HCT116 (cell line): ENCODE results near the gene OPN4. TPM values are rescaled to one million over a fixed set of nuclear protein-coding genes. Genes with fewer than 3 reads are reported as not detected.

Source experiments
- ATAC-seq: fragments of 200-7000 bp; cut with Tn5 transposase; 2 replicates; pipeline ENCODE4 v1.9.1; 2020; ENCODE audit warnings: mild to moderate bottlenecking, moderate library complexity
- BruUV-seq: library from RNA; stranded (reverse); fragments of 400-500 nt; replicated peaks from 2 replicates; lab custom pipeline; 2021; lab: Mats Ljungman, UMichigan
- CTCF ChIA-PET: fragments of 300-600 bp; sonication (Branson Sonifier 250); formaldehyde crosslinking; loops from one replicate; lab custom pipeline; 2021; ENCODE audit warnings: antibody characterized with exemption; lab: Charles Lee
- POLR2A ChIA-PET: fragments of 300-600, 350-600 bp; sonication (Branson Sonifier 250); formaldehyde crosslinking; loops from one replicate; lab custom pipeline; 2021; ENCODE audit warnings: antibody characterized with exemption; lab: Charles Lee
- RAD21 ChIA-PET, 2 experiments: fragments of 300-600 bp; sonication (Branson Sonifier 250); formaldehyde crosslinking; loops; one replicate each; lab custom pipeline; 2023; ENCODE audit warnings: low total read pairs in 2 of 2; ENCODE audit not compliant: uncharacterized antibody in 2 of 2, unreplicated experiment in 2 of 2, low non-redundant PET in 1 of 2; lab: Charles Lee
- DNase-seq: peaks from one replicate; pipeline ENCODE4 v3.0.0-alpha.2; 2010; ENCODE audit warnings: low read depth, low spot score
- H2AFZ ChIP-seq: fragments of 200-600 bp; shearing (Covaris generic), sonication (generic); 2 replicates; pipeline ENCODE4 v1.6.1; 2017; ENCODE audit warnings: low read depth, mixed run types, mixed read lengths, antibody characterized with exemption, low read length; ENCODE audit not compliant: poor library complexity, severe bottlenecking
- H3K27ac ChIP-seq: 2 replicates; pipeline ENCODE4 v1.5.1; 2012; ENCODE audit warnings: low read depth, low read length
- H3K27me3 ChIP-seq: fragments of 200-600 bp; sonication (generic); 2 replicates; pipeline ENCODE4 v1.6.1; 2016; ENCODE audit warnings: mixed run types, low read length, mixed read lengths; ENCODE audit not compliant: insufficient read depth
- H3K36me3 ChIP-seq, 2 experiments: fragments of 200-500 bp in 1 of 2; fragments of 200-600 bp in 1 of 2; sonication (Bioruptor generic) in 1 of 2; sonication (generic) in 1 of 2; 2 replicates each; pipeline versions ENCODE4 v1.5.1 to v1.6.1; 2014 to 2016; ENCODE audit warnings: low read length in 2 of 2, inconsistent platforms in 1 of 2, mixed read lengths in 1 of 2, mixed run types in 1 of 2; ENCODE audit not compliant: insufficient read depth in 2 of 2, control insufficient read depth in 1 of 2
- H3K4me1 ChIP-seq, 2 experiments: fragments of 200-600 bp in 1 of 2; sonication (generic) in 1 of 2; 2 replicates each; pipeline versions ENCODE4 v1.5.1 to v1.6.1; 2012 to 2017; ENCODE audit warnings: low read length in 2 of 2, inconsistent platforms in 1 of 2, mild to moderate bottlenecking in 1 of 2, mixed read lengths in 1 of 2, mixed run types in 1 of 2, moderate library complexity in 1 of 2; ENCODE audit not compliant: insufficient read depth in 2 of 2, control insufficient read depth in 1 of 2
- H3K4me2 ChIP-seq: fragments of 200-600 bp; sonication (generic); 2 replicates; pipeline ENCODE4 v1.6.1; 2017; ENCODE audit warnings: mixed run types, low read length, mixed read lengths
- H3K4me3 ChIP-seq, 2 experiments: fragments of 200-600 bp in 1 of 2; sonication (generic) in 1 of 2; replicated peaks in 1 of 2; 2 replicates each; pipeline ENCODE4 v1.5.1; 2011 to 2016; ENCODE audit warnings: low read length in 2 of 2, control low read depth in 1 of 2, low read depth in 1 of 2, mild to moderate bottlenecking in 1 of 2, mixed read lengths in 1 of 2, mixed run types in 1 of 2
- H3K79me2 ChIP-seq: fragments of 200-600 bp; sonication (generic); 2 replicates; pipeline ENCODE4 v1.6.1; 2017; ENCODE audit warnings: mild to moderate bottlenecking, mixed run types, low read length, moderate library complexity, mixed read lengths; ENCODE audit not compliant: insufficient read depth
- H3K9ac ChIP-seq: fragments of 200-600 bp; sonication (generic); 2 replicates; pipeline ENCODE4 v1.6.1; 2016; ENCODE audit warnings: low read length, mixed read lengths
- H3K9me2 ChIP-seq: fragments of 200-600 bp; sonication (generic), shearing (Covaris generic); 2 replicates; pipeline ENCODE4 v1.6.1; 2017; ENCODE audit warnings: mixed run types, mild to moderate bottlenecking, moderate library complexity; ENCODE audit not compliant: insufficient read depth
- H3K9me3 ChIP-seq, 2 experiments: fragments of 200-500 bp in 1 of 2; fragments of 200-600 bp in 1 of 2; sonication (Bioruptor generic) in 1 of 2; sonication (generic) in 1 of 2; 2 replicates each; pipeline ENCODE4 v1.6.1; 2014 to 2017; ENCODE audit warnings: low read length in 2 of 2, mixed read lengths in 2 of 2, inconsistent platforms in 1 of 2, low read depth in 1 of 2, mild to moderate bottlenecking in 1 of 2, mixed run types in 1 of 2, moderate library complexity in 1 of 2; ENCODE audit not compliant: control insufficient read depth in 1 of 2, insufficient read depth in 1 of 2
- H4K20me1 ChIP-seq: fragments of 200-600 bp; sonication (generic), shearing (Covaris generic); 2 replicates; pipeline ENCODE4 v1.6.1; 2017; ENCODE audit warnings: mixed run types, mild to moderate bottlenecking, moderate library complexity; ENCODE audit not compliant: insufficient read depth
- ATF3 ChIP-seq: IDR thresholded peaks from 2 replicates; pipeline ENCODE4 v1.6.1; 2012
- CBX3 ChIP-seq: IDR thresholded peaks from 2 replicates; pipeline ENCODE4 v1.6.1; 2012; ENCODE audit warnings: low read depth
- EGR1 ChIP-seq: IDR thresholded peaks from 2 replicates; pipeline ENCODE4 v1.6.1; 2012; ENCODE audit warnings: low read depth
- ELF1 ChIP-seq: IDR thresholded peaks from 2 replicates; pipeline ENCODE4 v1.6.1; 2012; ENCODE audit warnings: low read depth, borderline replicate concordance
- EZH2phosphoT487 ChIP-seq: fragments of 200-600 bp; IDR thresholded peaks from 2 replicates; pipeline ENCODE4 v1.6.1; 2018; ENCODE audit warnings: antibody characterized with exemption, borderline replicate concordance
- FOSL1 ChIP-seq: IDR thresholded peaks from 2 replicates; pipeline ENCODE4 v1.6.1; 2012; ENCODE audit warnings: low read depth
- JUND ChIP-seq: IDR thresholded peaks from 2 replicates; pipeline ENCODE4 v1.6.1; 2012
- MAX ChIP-seq: IDR thresholded peaks from 2 replicates; pipeline ENCODE4 v1.6.1; 2012
- POLR2A ChIP-seq: IDR thresholded peaks from 2 replicates; pipeline ENCODE4 v1.7.0; 2011; ENCODE audit warnings: borderline replicate concordance; ENCODE audit not compliant: insufficient read depth, insufficient read length; ENCODE audit errors: extremely low read depth
- RAD21 ChIP-seq: IDR thresholded peaks from 2 replicates; pipeline ENCODE4 v1.6.1; 2012; ENCODE audit warnings: low read depth, mild to moderate bottlenecking
- SIN3A ChIP-seq: IDR thresholded peaks from 2 replicates; pipeline ENCODE4 v1.6.1; 2012; ENCODE audit warnings: low read depth
- SP1 ChIP-seq: IDR thresholded peaks from 2 replicates; pipeline ENCODE4 v1.6.1; 2012; ENCODE audit warnings: low read depth
- SRF ChIP-seq: IDR thresholded peaks from 2 replicates; pipeline ENCODE4 v1.6.1; 2012; ENCODE audit warnings: low read depth
- TCF7L2 ChIP-seq: IDR thresholded peaks from 2 replicates; pipeline ENCODE4 v1.7.0; 2011; ENCODE audit warnings: borderline replicate concordance, inconsistent platforms; ENCODE audit not compliant: insufficient read depth, insufficient read length; ENCODE audit errors: extremely low read depth
- YY1 ChIP-seq: IDR thresholded peaks from 2 replicates; pipeline ENCODE4 v1.6.1; 2011; ENCODE audit warnings: low read length, low read depth, moderate library complexity, mild to moderate bottlenecking; ENCODE audit not compliant: insufficient replicate concordance; ENCODE audit errors: extremely low read depth
- ZBTB33 ChIP-seq: IDR thresholded peaks from 2 replicates; pipeline ENCODE4 v1.6.1; 2011; ENCODE audit warnings: mild to moderate bottlenecking, low read length, moderate library complexity; ENCODE audit not compliant: insufficient replicate concordance; ENCODE audit errors: extremely low read depth
- intact Hi-C: fragments of 100-400 bp; cut with micrococcal nuclease; formaldehyde crosslinking; loops from 2 replicates; pipeline ENCODE4 v1.10.0; 2022
- total RNA-seq: library from RNA; stranded (reverse); gene quantifications from one replicate; pipeline ENCODE4 v1.2.1, GENCODE V29; 2021; ENCODE audit not compliant: unreplicated experiment

OPN4 gene
- total RNA-seq, 1 experiment from 2014 or later, result not detected

- TF ChIP-seq CBX3, result no peak
- no peak for TF ChIP-seq FOSL1
Measured at GRCh38 chr10:86657396-86658011, 3.2 kb downstream of the OPN4 start (continued).

- no peak for TF ChIP-seq RAD21
- TF ChIP-seq POLR2A, result no peak
- TF ChIP-seq ATF3, result no peak
- TF ChIP-seq MAX, result no peak
- no peak for TF ChIP-seq EZH2phosphoT487
- TF ChIP-seq TCF7L2, result no peak
- no peak for TF ChIP-seq ELF1
- TF ChIP-seq JUND, result no peak
- TF ChIP-seq YY1, result no peak
- no peak for TF ChIP-seq EGR1
- no peak for TF ChIP-seq ZBTB33
- TF ChIP-seq SIN3A, result no peak
- no peak for TF ChIP-seq FOSL1
- TF ChIP-seq SRF, result no peak
- no peak for TF ChIP-seq SP1
- Histone ChIP-seq H3K9ac (no peak overlapping the region), H3K36me3 (no peaks in the 10 kb centered on the region), H3K27me3 (no peaks in the 10 kb centered on the region), H4K20me1 (no peaks in the 10 kb centered on the region), H2AFZ (no peak overlapping the region), H3K4me1 (peaks cover 0 to 7% of the 10 kb centered on the region in 2 experiments; a peak in 1 of 4 replicates), H3K4me2 (no peak overlapping the region), H3K27ac (no peak overlapping the region), H3K79me2 (no peaks in the 10 kb centered on the region), H3K9me2 (no peaks in the 10 kb centered on the region), H3K9me3 (no peaks in the 10 kb centered on the region), H3K4me3 (no peak overlapping the region)
- no peak for ATAC-seq
- ChIA-PET RAD21 (no interaction called here), POLR2A (no interaction called here), CTCF (no interaction called here)
- DNase-seq, result no peak
- intact Hi-C loops, result no loop called here
- BruUV-seq, result no TSS peak
Measured at GRCh38 chr10:86658261-86658741, 4.0 kb downstream of the OPN4 start.
